HG03460 (cell line): ENCODE data around the gene CCT8.
A peak's percentile ranks its signal among the peaks of the same experiment; 100 is the strongest.
"Not testable (repeated sequence)": the region's sequence is repeated elsewhere in the genome, so short reads cannot be mapped to it uniquely, and the experiment has no call there.

Experiments
- ATAC-seq: cut with Tn5 transposase; IDR thresholded peaks from one replicate; pipeline ENCODE4 v1.9.1; 2021; ENCODE audit not compliant: unreplicated experiment

The CCT8 gene

DNA sequence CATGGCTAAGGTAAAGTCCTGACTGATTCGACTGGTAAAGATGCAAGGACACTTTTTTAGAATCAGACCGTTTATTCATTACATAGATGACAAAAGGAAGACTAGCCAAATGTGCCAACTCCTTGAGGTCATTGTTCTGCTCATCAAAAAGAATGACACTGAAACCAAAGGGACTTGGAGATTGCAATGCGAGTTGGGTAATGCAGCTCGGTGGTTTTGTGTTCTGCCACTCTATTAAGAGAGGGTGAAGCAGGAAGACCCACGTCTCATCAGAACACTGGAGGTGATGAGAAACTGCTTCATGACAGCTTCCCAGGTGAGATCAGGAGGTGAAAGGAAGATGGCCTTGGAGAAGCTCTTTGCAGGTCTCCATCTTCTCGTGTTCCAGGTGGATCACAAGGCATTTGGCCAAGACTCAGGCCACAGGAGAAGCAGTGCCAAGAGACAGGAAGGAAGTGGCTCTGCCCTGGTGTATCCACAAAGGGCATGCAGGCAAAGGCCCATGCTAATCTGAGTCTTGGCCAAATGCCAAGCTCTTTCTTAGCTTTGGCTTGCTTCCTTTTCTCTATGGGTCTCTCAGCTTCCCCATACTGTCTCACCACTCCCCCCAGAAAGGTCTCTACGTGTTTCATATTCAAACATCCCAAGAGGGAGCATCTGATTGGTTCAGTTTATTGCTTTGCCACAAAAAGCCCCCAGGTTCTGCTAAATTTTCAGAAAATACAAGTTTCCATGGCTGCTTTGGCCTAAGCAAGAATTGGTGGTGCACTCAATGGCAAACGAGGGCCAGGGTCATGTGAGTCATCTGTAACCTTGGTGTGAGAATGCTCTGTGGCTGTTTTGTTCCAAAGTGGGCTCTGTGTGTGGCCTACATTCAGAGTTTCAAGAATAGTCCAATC is 5.7 kb upstream of the CCT8 start:
- ATAC-seq = peak; percentile 52

DNA sequence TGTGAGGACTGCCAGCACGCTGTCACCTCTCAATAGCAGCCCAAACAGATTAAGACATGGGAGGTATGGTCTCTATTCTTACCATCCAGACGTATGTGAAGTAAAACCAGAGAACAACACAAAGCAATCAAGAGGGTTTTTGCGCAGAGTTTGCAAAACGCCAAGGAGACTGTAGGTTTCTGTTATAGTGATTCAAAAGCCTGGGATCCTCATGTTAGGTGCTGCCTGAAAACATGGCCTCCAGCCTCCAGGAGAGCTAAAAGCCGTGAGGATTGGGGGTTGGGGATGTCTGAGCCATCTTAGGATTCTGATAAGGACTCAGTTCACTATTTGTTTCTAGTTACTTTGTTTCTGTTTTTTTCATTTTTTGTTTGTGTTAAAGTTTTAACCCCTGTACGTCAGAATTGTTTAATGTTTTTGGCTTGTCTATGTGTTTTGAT is 4.2 kb upstream of the CCT8 start:
- ATAC-seq = no peak

DNA sequence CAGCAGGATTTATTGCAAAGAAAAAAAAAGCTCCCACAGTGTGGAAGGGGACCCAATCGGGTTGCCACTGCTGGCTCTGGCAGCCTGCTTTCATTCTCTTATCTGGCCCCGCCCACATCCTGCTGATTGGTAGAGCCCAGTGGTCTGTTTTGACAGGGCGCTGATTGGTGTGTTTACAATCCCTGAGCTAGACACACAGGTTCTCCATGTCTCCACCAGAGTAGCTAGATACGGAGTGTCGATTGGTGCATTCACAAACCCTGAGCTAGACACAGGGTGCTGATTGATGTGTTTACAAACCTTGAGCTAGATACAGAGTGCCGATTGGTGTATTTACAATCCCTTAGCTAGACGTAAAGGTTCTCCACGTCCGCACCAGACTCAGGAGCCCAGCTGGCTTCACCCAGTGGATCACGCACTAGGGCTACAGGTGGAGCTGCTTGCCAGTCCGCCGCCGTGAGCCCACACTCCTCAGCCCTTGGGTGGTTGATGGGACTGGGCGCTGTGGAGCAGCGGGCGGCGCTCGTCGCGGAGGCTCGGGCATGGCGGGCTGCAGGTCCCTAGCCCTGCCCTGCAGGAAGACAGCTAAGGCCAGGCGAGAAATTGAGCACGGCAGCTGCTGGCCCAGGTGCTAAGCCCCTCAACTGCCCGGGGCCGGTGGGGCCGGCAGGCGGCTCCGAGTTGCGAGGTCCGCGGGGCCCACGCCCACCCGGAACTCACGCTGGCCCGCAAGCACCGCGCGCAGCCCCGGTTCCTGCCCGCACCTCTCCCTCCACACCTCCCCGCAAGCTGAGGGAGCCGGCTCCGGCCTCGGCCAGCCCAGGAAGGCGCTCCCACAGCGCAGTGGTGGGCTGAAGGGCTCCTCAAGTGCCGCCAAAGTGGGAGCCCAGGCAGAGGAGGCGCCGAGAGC is 3.5 kb upstream of the CCT8 start:
- not testable (repeated sequence) for ATAC-seq

DNA sequence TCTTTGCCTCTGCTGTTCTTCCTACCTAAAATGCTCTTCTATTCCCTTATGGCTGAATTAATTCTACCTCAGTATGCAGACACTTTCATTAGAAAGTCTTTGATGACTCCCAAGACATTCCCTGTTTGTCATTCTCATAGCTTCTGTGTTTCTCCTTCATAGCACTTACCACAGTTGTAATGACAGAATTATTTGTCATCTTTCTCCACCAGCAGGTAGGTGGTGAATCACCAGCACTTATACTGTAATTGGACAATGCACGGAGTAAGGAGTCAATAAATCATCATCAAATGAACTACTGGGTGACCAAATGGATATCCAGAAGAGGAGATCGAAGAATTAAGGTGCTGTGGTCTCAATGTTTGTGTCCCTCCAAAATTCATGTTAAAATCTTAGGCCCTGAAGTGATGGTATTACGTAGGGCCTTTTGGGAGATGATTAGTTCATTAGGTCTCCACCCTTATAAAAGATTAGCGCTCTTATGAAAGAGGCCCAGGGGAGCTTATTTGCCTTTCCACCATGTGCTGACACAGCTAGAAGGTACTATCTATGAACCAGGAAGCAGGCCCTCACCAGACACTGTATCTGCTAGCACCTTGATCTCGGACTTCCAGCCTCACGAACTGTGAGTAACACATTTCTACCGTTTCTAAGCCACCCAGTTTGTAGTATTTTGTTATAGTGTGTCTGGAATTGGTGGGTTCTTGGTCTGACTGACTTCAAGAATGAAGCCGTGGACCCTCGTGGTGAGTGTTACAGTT is 2.4 kb upstream of the CCT8 start:
- ATAC-seq = no peak

DNA sequence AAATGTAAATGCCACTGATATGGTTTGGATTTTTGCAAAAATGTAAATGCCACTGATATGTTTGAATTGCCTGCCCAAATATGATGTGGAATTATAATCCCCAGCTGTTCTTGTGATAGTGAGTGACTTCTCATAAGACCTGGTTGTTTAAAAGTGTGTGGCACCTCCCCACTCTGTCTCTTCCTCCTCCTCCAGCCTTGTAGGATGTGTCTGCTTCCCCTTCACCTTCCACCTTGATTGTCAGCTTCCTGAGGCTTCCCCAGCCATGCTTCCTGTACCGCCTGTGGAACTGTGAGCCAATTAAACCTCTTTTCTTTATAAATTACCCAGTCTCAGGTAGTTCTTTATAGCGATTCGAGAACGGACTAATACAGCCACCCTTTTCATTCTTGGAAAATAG is 1.3 kb upstream of the CCT8 start:
- ATAC-seq = no peak

DNA sequence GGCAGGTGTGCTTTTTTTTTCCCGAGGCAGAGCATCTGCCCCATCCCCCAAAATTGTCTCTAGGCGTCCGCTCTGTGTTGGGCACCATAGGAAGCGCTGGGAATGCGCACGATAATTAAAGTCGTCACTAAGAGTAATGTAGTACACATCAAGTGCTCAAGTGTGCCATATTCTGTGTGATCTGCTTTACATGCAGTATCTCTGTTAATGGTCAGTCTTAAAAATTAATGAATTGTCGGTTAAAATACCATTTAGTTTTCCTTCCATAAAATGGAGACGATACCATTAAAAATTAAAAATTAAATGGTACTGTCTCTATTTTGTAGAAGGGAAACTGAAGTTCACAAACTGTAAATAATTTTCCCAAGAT is 544 bp upstream of the CCT8 start:
- ATAC-seq = peak; percentile 10

DNA sequence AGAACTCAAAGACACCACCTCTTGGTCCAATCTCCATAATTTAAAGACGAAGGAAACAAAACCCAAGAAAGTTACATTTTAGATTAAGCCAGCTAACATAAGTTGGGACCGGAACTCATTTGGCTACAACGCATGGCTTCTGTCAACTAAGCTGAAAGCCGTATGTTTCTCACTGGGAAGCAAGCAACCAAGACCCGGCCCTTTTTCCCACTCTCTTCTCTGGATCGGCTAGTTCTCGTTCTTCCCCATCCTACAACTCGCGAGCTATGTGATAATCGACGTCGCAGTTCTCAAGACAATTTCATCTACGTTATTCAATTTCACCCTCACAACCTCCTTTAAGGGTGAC is 601 bp downstream of the CCT8 start:
- ATAC-seq = peak; percentile 1

DNA sequence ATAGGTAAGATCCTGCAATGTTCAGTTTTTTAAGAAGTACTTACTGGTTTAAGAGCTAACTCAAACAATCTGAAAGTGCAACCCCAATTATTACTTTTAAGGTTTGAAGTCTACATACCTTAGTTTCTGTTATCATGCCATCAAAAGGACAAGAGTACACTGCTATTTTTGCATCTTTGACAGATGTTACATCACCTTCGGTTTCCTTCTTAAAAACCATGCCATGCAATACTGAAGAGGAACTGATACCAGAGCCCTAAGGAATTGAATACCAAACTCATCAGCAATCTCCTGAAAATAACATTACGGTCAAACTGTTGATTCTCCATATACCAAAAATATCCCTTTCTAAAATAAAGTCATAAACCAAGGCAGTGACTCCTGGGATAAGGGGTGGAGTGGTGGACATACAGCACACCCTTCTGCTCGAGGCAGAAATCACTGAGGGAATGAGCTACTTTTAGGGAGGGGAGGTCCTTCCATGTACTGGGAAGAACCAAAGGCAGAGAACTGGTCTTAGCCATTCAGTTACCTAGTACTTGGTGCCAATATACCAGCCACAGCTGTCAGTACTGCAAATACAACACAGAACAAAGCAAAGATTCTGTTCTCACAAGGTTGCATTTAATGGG is 8.5 kb downstream of the CCT8 start:
- ATAC-seq = peak; percentile 98

DNA sequence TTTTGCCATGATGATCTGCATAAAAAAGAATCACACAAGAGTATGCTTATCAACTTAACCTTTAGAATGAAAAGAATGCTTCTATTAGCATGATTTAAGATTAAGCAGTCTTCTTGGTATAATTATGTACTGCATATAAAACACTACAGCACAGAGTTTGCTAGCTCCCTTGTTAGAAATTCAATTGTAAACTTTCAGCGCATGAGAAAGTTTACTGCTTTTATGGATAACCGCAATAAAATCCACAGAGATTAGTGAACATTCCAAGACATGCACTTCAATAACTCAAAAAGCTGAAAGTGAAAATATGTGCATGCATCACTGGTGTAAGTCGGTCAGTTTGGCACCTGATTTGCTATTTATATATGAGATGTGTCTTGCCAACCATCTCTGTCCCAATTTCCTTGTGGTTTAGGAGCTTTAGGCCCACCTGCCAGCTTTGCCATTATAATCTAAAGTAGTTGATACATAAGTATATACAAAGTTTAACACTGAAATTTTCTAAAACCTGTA is 16.9 kb downstream of the CCT8 start:
- ATAC-seq = no peak

DNA sequence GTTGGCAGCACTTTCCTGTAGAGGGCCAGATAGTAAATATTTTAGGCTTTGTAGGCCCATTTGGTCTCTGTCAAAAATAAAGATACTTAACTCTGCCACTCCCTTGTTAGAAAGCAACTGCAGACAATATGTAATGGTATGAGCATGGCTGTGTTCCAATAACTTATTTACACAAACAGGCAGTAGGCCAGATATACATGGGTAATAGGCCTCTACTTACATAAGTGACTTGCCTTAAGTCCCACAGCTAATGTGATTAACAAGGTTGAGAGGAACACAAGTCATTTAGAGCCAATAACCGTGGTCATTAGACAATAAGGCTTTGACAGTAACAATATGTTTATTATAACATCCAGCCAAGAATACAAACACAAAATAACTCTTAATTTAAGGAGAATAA is 17.4 kb downstream of the CCT8 start:
- ATAC-seq = no peak

DNA sequence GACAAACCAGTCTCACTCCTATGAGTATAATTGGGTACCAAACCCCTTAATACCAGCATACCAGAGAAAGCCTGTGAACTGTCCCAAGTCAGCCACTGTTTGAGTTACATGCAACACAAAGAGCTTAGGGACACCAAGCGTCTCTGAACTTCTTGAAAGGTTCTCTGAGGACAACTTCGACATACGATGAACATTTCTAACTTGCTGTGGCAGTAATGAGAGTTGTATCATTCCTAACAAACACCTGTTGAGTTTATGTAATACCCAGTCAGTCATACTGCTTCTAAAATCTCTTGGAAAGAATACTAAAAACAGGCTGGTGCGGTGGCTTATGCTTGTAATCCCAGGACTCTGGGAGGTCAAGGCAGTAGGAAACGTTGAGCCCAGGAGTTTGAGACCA is 18.4 kb downstream of the CCT8 start:
- ATAC-seq = no peak

DNA sequence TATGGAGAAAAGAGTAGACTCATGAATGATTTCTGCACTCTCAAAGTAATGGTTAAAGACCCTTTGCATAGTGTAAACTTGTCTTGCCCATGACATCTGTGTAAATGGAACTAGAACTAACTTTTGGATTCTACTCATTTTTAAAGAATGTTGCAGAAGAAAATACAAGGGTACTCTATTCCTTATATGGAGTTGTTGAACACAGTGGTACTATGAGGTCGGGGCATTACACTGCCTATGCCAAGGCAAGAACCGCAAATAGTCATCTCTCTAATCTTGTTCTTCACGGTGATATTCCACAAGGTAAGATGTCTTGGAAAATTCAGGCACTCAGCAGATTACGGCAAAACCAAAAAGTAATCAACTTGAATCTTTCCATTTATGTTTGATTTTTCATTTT is 19.8 kb downstream of the CCT8 start:
- no peak for ATAC-seq

DNA sequence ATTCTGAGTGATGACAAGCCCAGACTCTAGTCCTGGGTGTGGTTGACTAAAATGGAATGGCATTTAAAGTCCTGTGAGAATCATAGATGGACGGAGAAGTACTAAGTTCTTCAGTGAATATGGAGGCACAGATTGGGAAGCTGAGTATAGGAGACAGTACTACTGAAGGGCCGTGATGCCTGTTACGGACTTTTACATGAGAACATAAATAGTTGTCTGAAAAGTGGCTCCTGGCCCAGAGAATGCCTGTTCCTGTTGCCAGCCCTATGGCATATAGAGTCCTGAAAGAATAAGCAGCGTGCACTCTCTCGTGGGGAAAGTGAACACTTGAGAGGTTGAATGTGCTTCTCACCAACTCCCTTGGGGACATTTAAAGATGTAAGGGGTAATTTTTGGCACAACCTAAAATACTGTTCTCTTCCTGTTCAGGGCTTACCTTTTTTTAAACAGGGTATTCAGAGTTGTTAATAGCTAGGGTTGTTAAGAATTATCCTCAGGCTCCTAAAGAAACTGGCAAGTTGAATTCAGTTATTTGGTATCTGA is 20.4 kb downstream of the CCT8 start:
- ATAC-seq = no peak

DNA sequence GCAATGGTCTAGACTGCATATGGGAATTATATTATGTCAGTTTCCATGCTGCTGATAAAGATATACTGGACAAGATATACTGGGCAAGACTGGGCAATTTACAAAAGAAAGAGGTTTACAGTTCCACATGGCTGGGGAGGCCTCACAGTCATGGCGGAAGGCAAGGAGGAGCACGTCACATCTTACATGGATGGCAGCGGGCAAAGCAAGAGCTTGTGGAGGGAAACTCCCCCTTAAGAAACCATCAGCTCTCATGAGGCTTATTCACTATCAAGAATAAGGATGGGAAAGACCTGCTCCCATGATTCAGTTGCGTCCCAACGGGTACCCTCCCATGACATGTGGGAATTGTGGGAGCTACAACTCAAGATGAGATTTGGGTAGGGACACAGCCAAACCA is 21.2 kb downstream of the CCT8 start:
- no peak for ATAC-seq

DNA sequence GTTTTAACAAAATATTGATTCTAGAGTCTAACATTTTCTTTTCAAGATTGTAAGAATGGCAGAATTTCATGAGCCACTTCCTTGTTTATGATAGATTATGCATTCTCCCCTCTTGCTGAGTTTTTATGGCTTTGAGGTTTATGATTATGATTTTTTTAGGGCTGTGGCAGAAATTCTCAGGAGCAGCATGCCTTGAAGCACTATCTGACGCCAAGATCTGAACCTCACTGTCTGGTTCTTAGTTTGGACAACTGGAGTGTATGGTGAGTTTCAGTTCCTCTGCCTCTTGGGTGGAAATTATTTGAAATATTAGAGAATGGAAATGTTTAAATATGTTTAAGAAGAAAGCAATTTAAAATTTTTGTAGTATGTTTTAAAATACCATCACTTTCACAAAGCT is 38.8 kb downstream of the CCT8 start:
- ATAC-seq = no peak

DNA sequence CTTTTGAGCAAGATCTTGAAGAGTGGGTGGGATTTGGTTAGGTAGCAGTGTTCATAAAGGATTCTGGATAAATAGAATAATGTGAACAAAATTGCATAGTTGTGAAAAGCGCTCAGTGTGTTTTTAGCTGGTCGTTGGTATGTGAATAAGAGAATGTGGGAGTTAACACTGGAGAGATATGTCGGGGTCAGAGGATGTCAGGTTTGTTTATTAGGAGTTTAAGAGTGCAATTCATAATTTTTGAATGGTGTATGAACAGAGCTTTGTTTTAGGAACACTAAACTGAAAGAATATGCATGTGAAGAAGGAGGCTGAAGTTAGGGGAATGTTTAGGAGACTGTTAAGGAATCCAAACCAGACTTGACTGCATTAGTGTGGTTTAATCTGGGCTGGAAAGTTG is 39.6 kb downstream of the CCT8 start:
- no peak for ATAC-seq

DNA sequence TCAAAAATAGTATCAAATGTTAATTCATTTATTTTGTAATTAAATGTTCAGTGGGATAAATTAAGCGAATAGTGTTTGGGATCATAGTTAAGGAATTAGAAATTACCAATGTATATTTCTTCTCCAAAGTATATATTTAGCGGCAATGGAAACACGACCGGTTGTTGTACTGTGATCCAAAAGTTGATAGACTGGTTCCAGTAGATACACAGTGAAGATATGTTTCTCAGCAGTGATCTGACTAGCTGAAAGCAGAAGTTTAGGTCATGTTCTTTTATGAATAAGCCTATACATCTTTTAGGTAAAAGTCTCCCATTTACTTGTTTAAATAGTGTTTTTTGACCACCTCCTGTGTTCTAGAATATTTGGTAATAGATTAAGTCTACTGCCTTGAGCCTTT is 40.1 kb downstream of the CCT8 start:
- ATAC-seq = no peak

DNA sequence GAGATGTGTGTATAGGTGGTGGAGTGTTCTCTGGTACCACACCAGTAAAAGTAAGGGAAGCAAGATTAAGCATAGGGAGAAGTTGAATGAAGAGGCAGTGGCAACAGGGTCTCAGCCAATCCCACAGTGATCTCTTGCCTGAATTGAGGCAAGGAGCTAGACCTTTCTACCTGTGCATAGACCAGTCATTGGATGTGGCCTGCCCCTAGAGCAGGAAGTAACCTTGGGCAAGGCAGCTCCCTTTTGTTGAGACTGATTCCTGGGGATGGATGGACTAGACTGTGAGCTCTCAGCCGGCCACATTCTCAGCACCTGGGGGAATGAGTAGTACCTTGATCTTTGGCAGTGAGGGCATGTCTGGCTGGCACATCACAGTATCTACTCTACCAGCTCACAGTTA is 42.5 kb downstream of the CCT8 start:
- no peak for ATAC-seq

DNA sequence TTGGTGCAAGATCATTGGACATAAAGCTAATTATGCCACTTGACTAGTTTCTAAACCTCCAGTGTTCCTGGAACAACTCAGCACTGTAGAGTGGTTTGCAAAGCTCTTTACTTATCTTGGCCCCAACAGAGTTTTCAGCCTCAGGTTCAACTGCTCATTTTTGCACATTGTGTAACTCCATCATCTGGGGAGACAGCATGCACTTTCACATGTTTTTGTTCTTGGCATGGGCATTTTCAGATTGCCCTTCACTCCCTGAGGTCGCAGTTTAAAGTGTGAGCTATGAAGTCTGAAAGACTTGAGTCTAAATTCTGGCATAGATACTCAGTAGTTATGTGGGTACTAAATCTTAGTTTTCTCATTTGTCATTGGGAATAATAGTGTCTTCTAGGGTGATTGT is 43.9 kb downstream of the CCT8 start:
- ATAC-seq = no peak

DNA sequence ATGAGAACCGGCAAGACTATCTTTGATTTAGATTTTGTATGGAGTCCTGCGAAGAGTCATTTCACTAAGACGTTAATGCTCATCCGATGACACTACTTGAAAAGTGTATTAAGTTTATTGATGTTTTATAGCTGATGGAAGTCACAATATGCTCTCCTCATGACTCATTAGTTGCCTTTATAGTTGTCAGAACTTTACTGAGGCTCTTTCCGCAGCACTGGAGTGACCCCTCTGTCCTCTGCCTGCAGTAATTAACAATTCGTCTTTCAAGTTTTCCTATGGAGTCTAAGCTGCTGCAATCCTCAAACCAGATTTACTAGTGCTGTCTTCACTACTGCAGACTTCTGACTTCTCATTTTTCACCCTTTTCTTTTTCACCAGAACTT is 48.1 kb downstream of the CCT8 start:
- ATAC-seq = no peak
